ENCODE data around the gene TRIM14. TPM values are rescaled to one million over a fixed set of nuclear protein-coding genes. Genes with fewer than 3 reads are reported as not detected.

Gene TRIM14
- total RNA-seq, 1 experiment from 2014 or later, result 11.9 TPM

DNA sequence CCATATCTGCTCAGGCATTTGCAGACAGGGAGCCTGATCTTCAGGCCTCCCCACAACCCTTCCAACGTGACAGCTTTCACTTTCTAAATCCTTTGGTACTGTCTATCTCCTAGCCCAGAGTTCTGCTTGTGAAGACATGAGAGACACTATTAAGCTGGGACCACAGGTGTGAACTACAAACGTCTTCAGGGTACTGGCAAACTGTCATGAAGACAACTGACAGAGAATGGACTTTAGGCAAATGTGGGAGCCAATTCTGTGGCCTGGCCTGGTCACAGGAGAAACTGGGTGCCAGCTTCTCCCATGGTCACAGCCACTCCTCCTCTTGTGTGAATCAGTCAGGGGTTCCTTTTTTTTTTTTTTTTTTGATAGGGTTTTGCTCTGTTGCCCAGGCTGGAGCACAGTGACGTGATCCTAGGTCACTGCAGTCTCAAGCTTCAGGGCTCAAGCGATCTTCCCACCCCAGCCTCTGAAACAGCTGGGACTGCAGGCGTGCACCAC lies 10.4 kb downstream of the TRIM14 start:
- Mint-ChIP-seq H3K36me3 (peaks cover 5% of the 10 kb centered on the region; the same call in 1 of the 2 replicates), H3K27me3 (ENCODE audit: low read depth) (no peaks in the 10 kb centered on the region), H3K4me1 (peaks cover 14% of the 10 kb centered on the region), H3K9me3 (no peaks in the 10 kb centered on the region), H3K27ac (no peak overlapping the region), H3K4me3 (no peak overlapping the region)
- no peak for DNase-seq (ENCODE audit: low spot score)
- TF ChIP-seq MXD4 (CRISPR knock-in tag; IDR thresholded peaks at IDR 0.05; ENCODE audit: borderline replicate concordance) (no peak), USF1 (CRISPR knock-in tag; IDR thresholded peaks at IDR 0.05) (no peak), SMAD3 (CRISPR knock-in tag; IDR thresholded peaks at IDR 0.05; ENCODE audit: borderline replicate concordance) (no peak), ZMAT4 (CRISPR knock-in tag; IDR thresholded peaks at IDR 0.05) (no peak), ZNF416 (CRISPR knock-in tag; IDR thresholded peaks at IDR 0.05) (no peak), TEAD4 (CRISPR knock-in tag; IDR thresholded peaks at IDR 0.05) (no peak), ZNF532 (CRISPR knock-in tag; IDR thresholded peaks at IDR 0.05; ENCODE audit: borderline replicate concordance) (no peak), ZNF232 (CRISPR knock-in tag; IDR thresholded peaks at IDR 0.05) (no peak), CBFB (CRISPR knock-in tag; IDR thresholded peaks at IDR 0.05; ENCODE audit: low read depth) (no peak)
- TF ChIP-seq, protein P1, sequence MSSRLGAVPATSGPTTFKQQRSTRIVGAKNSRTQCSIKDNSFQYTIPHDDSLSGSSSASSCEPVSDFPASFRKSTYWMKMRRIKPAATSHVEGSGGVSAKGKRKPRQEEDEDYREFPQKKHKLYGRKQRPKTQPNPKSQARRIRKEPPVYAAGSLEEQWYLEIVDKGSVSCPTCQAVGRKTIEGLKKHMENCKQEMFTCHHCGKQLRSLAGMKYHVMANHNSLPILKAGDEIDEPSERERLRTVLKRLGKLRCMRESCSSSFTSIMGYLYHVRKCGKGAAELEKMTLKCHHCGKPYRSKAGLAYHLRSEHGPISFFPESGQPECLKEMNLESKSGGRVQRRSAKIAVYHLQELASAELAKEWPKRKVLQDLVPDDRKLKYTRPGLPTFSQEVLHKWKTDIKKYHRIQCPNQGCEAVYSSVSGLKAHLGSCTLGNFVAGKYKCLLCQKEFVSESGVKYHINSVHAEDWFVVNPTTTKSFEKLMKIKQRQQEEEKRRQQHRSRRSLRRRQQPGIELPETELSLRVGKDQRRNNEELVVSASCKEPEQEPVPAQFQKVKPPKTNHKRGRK (CRISPR knock-in tag; IDR thresholded peaks at IDR 0.05; ENCODE audit: borderline replicate concordance), result no peak
- TF ChIP-seq, protein P2, sequence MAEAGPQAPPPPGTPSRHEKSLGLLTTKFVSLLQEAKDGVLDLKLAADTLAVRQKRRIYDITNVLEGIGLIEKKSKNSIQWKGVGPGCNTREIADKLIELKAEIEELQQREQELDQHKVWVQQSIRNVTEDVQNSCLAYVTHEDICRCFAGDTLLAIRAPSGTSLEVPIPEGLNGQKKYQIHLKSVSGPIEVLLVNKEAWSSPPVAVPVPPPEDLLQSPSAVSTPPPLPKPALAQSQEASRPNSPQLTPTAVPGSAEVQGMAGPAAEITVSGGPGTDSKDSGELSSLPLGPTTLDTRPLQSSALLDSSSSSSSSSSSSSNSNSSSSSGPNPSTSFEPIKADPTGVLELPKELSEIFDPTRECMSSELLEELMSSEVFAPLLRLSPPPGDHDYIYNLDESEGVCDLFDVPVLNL (CRISPR knock-in tag; IDR thresholded peaks at IDR 0.05; ENCODE audit: borderline replicate concordance, low read depth), result no peak
- ATAC-seq, result no peak
- POLR2A ChIA-PET, result no interaction called here
- CTCF ChIA-PET, result no interaction called here

- Mint-ChIP-seq H3K36me3 (peaks cover 5% of the 10 kb centered on the region; the same call in 1 of the 2 replicates), H3K9me3 (no peaks in the 10 kb centered on the region), H3K4me3 (no peak overlapping the region), H3K27me3 (ENCODE audit: low read depth) (no peaks in the 10 kb centered on the region), H3K4me1 (peaks cover 14% of the 10 kb centered on the region), H3K27ac (no peak overlapping the region)
- no peak for DNase-seq (ENCODE audit: low spot score)
- no peak for ATAC-seq
- CTCF ChIA-PET, result no interaction called here
- POLR2A ChIA-PET, result no interaction called here
- no peak for TF ChIP-seq MXD4 (CRISPR knock-in tag; IDR thresholded peaks at IDR 0.05; ENCODE audit: borderline replicate concordance)
- TF ChIP-seq, protein P3, sequence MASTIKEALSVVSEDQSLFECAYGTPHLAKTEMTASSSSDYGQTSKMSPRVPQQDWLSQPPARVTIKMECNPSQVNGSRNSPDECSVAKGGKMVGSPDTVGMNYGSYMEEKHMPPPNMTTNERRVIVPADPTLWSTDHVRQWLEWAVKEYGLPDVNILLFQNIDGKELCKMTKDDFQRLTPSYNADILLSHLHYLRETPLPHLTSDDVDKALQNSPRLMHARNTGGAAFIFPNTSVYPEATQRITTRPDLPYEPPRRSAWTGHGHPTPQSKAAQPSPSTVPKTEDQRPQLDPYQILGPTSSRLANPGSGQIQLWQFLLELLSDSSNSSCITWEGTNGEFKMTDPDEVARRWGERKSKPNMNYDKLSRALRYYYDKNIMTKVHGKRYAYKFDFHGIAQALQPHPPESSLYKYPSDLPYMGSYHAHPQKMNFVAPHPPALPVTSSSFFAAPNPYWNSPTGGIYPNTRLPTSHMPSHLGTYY (CRISPR knock-in tag; IDR thresholded peaks at IDR 0.05), result no peak
- no peak for TF ChIP-seq ZNF532 (CRISPR knock-in tag; IDR thresholded peaks at IDR 0.05; ENCODE audit: borderline replicate concordance)
- no peak for TF ChIP-seq ZNF396 (CRISPR knock-in tag; IDR thresholded peaks at IDR 0.05; ENCODE audit: borderline replicate concordance)
- TF ChIP-seq NFATC4 (CRISPR knock-in tag; IDR thresholded peaks at IDR 0.05), result no peak
- TF ChIP-seq, protein P1 (CRISPR knock-in tag; IDR thresholded peaks at IDR 0.05; ENCODE audit: borderline replicate concordance), result no peak
- TF ChIP-seq ELF4 (CRISPR knock-in tag; IDR thresholded peaks at IDR 0.05; ENCODE audit: low read depth), result no peak
- TF ChIP-seq MYBL2 (CRISPR knock-in tag; IDR thresholded peaks at IDR 0.05), result no peak
- no peak for TF ChIP-seq FOXJ3 (CRISPR knock-in tag; IDR thresholded peaks at IDR 0.05; ENCODE audit: borderline replicate concordance)
These were observed 11.1 kb downstream of the TRIM14 start for GRCh38 chr9:98107926-98108325.

Measured in WTC11 (cell line).